NCI-H187 (cell line): ENCODE measurements around the gene PHF13.

Experiments used
- DNase-seq, 2 experiments: peaks; one replicate each; lab custom pipeline; 2025; lab: John Stamatoyannopoulos, UW

The PHF13 gene

DNA sequence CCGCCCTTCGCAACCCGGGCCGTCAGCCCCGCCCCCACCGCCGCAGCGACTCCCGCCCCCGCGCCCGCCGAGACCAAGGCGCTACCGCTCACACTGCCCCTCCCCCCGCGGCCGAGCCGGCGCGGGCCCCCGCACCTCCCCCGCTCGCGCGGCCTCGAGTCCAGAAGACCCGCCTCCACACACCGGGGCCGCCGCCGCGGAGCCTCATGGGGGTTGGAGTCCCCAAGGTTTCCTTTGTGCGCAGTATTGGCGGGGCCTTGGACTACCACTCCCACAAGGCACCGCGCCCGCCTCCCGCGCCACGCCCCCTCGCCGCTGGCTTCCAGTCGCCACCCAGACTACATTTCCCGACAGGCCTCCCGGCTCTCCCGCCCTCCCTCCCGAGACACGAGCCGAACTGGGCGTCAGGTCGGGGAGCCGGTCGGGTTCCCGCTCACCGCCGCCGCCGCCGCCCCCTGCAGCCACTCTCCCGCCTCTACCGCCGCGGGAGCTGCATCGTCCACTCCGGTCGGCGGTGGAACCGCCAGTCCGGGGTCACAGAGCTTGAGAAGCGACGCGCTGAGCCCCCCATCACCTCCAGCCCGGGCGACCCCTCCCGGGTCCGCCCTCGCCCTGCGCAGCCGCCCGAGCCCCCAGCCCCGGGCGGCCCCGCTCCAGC, at the start of gene PHF13:
Gene PHF13 (plus strand): TSS at position 371 of the 658 bp plus-strand sequence. CDS start 336 bp downstream, outside the sequence.
- DNase-seq, result peak; percentile 95 to 98

DNA sequence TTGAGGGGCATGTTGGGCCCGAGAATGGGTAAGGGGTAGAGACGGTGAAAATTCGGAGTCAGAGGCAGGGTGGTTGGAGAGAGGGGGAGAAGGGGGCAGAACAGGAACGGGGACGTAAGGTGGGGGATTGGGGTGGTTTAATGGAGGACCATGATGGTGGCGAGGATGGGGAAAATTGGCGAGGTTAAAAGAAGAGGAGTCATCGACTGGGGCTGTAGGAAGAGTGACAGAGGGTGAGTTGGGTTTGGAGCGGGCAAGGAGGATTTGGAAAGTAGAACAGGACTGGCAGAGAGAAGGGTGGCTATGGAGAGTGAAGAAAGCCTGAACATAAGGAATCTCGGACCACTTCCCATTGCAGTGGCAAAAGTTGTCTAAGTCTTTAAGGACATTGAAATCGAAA, 44.5 kb upstream of the PHF13 start:
- no peak for DNase-seq

GRCh38 chr1:6570100-6570499, 43.4 kb upstream of the PHF13 start:
- no peak for DNase-seq

DNA sequence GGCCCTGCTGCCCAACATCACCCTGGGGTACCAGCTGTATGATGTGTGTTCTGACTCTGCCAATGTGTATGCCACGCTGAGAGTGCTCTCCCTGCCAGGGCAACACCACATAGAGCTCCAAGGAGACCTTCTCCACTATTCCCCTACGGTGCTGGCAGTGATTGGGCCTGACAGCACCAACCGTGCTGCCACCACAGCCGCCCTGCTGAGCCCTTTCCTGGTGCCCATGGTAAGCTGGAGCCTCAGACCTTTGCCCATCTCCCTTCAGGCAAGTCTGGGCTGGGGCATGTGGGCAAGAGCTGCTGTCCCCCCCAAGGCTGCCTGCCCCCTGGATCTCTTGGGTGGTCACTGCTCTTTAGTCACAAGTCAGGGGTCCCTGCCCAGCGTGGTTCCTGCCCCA, 42.5 kb upstream of the PHF13 start:
- no peak for DNase-seq

- DNase-seq, result no peak
These were observed 40.7 kb upstream of the PHF13 start for GRCh38 chr1:6572653-6573383.

GRCh38 chr1:6574025-6574620, 39.4 kb upstream of the PHF13 start:
- DNase-seq, result no peak

DNA sequence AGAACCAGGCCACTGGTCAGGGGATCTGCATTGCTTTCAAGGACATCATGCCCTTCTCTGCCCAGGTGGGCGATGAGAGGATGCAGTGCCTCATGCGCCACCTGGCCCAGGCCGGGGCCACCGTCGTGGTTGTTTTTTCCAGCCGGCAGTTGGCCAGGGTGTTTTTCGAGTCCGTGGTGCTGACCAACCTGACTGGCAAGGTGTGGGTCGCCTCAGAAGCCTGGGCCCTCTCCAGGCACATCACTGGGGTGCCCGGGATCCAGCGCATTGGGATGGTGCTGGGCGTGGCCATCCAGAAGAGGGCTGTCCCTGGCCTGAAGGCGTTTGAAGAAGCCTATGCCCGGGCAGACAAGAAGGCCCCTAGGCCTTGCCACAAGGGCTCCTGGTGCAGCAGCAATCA, 38.7 kb upstream of the PHF13 start:
- DNase-seq, result no peak

- no peak for DNase-seq
These were observed 35.6 kb upstream of the PHF13 start for GRCh38 chr1:6577831-6578525.

DNA sequence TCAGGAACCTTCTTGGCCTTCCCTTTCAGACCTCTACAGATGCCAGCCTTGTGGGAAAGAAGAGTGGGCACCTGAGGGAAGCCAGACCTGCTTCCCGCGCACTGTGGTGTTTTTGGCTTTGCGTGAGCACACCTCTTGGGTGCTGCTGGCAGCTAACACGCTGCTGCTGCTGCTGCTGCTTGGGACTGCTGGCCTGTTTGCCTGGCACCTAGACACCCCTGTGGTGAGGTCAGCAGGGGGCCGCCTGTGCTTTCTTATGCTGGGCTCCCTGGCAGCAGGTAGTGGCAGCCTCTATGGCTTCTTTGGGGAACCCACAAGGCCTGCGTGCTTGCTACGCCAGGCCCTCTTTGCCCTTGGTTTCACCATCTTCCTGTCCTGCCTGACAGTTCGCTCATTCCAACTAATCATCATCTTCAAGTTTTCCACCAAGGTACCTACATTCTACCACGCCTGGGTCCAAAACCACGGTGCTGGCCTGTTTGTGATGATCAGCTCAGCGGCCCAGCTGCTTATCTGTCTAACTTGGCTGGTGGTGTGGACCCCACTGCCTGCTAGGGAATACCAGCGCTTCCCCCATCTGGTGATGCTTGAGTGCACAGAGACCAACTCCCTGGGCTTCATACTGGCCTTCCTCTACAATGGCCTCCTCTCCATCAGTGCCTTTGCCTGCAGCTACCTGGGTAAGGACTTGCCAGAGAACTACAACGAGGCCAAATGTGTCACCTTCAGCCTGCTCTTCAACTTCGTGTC, 34.7 kb upstream of the PHF13 start:
- no peak for DNase-seq

DNA sequence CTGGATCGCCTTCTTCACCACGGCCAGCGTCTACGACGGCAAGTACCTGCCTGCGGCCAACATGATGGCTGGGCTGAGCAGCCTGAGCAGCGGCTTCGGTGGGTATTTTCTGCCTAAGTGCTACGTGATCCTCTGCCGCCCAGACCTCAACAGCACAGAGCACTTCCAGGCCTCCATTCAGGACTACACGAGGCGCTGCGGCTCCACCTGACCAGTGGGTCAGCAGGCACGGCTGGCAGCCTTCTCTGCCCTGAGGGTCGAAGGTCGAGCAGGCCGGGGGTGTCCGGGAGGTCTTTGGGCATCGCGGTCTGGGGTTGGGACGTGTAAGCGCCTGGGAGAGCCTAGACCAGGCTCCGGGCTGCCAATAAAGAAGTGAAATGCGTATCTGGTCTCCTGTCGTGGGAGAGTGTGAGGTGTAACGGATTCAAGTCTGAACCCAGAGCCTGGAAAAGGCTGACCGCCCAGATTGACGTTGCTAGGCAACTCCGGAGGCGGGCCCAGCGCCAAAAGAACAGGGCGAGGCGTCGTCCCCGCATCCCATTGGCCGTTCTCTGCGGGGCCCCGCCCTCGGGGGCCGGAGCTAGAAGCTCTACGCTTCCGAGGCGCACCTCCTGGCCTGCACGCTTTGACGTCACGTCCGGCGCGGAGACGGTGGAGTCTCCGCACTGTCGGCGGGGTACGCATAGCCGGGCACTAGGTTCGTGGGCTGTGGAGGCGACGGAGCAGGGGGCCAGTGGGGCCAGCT, 34.0 kb upstream of the PHF13 start, which contains the start of gene ZBTB48:
Gene ZBTB48 (plus strand): TSS at position 621 of the 745 bp plus-strand sequence. CDS start 616 bp downstream, outside the sequence.
- DNase-seq, result peak; percentile 90 to 96

DNA sequence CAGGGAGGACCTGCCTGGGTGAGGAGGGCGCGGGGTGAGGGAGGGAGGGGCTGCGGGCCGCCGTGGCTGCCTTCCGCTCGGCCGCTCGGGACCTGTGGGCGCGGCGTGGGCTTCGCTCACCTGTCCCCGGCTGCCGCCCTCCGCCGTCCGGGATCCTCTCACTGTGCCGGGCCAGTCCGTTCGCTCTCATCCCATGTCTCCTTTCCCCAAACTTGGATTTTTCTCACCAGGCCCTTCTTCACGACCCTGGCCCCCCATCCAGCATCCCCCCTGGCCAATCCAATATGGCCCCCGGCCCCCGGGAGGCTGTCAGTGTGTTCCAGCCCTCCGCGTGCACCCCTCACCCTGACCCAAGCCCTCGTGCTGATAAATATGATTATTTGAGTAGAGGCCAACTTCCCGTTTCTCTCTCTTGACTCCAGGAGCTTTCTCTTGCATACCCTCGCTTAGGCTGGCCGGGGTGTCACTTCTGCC, 33.4 kb upstream of the PHF13 start:
- DNase-seq, result no peak

- DNase-seq, result no peak
These were observed 32.7 kb upstream of the PHF13 start for GRCh38 chr1:6580593-6581409.

DNA sequence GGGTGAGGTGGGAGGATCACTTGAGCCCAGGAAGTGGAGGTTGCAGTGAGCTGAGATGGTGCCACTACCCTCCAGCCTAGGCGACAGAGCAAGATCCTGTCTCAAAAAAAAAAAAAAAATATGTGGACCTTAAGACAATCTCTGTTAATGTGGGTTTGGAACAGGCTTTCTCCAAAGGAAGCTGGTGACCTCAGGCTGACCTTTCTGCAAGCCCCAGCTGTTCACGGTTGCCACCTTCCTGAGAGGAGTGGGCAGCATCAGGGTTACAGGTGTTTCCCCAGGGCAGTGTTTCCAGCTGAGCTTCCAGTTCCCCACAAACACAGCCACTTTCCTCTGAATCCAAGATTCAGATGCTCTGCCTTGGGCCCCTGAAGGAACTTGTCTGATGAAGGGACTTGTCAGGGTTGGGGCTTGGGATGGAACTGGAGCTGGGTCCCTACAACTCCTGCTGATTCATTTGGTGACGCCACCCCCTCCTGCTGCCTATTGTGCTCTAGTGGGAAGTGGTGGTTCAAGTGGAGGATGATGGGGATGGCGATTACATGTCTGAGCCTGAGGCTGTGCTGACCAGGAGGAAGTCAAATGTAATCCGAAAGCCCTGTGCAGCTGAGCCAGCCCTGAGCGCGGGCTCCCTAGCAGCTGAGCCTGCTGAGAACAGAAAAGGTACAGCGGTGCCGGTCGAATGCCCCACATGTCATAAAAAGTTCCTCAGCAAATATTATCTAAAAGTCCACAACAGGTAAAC, 31.8 kb upstream of the PHF13 start:
- no peak for DNase-seq

- DNase-seq, result no peak
These were observed 31.2 kb upstream of the PHF13 start for GRCh38 chr1:6582370-6582769.

- DNase-seq, result no peak
These were observed 29.1 kb upstream of the PHF13 start for GRCh38 chr1:6584126-6585080.

DNA sequence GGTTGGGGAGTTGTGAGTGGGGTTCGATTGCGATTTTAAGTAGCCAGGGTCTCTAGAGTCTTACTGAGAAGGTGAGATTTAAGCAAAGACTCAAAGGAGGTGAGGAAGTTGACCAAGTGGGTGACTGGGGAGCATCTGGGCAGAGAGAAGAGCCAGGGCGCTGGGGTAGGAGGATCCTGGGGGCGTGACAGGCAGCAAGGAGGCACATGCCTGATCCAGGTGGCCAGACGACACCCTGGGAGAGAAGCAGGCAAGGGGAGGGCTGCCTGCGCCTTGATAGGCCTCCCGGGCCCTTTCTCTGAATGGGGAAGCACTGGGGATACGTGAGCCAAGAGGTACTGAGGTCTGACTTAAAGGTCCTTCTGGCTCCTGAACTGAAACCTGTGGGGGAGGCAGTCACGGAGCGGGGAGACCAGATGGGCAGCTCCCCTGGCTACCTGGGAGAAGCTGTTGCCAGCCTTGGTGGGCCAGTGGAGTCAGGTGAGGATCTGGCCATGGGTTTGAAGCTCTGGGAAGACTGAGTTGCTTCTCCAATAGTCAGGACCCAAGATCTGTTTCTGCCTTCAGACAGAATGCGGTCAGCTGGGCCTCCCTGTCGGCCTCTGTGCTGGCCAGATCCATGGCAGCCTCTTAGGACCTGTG, 28.3 kb upstream of the PHF13 start:
- DNase-seq, result no peak

- DNase-seq, result no peak
These were observed 27.7 kb upstream of the PHF13 start for GRCh38 chr1:6585841-6586240.

GRCh38 chr1:6586404-6586816, 27.1 kb upstream of the PHF13 start:
- DNase-seq, result no peak
